NT2/D1 (cell line): ENCODE measurements around the gene AHCTF1.
"Not testable (repeated sequence)": the region's sequence is repeated elsewhere in the genome, so short reads cannot be mapped to it uniquely, and the experiment has no call there.

ENCODE experiments used
- DNase-seq: peaks from one replicate; pipeline ENCODE4 v3.0.0-alpha.2; 2011; ENCODE audit warnings: low read depth, low spot score
- H3K27me3 ChIP-seq: 2 replicates; pipeline ENCODE4 v1.6.0; 2011; ENCODE audit warnings: mild to moderate bottlenecking; ENCODE audit not compliant: insufficient read length, insufficient read depth
- H3K36me3 ChIP-seq: 2 replicates; pipeline ENCODE4 v1.6.1; 2011; ENCODE audit warnings: mild to moderate bottlenecking, low read length, mixed read lengths; ENCODE audit not compliant: insufficient read depth, insufficient read length
- H3K4me1 ChIP-seq: 2 replicates; pipeline ENCODE4 v1.5.1; 2011; ENCODE audit not compliant: insufficient read depth, insufficient read length
- H3K4me3 ChIP-seq: 2 replicates; pipeline ENCODE4 v1.5.1; 2011; ENCODE audit warnings: low read depth; ENCODE audit not compliant: insufficient read length
- H3K9ac ChIP-seq: 2 replicates; pipeline ENCODE4 v1.6.0; 2011; ENCODE audit warnings: low read depth; ENCODE audit not compliant: insufficient read length
- H3K9me3 ChIP-seq: 2 replicates; pipeline ENCODE4 v1.5.1; 2011; ENCODE audit warnings: mild to moderate bottlenecking, low read length; ENCODE audit not compliant: insufficient read depth
- SUZ12 ChIP-seq: IDR thresholded peaks from 2 replicates; pipeline ENCODE4 v1.6.1; 2011; ENCODE audit not compliant: insufficient read length, insufficient read depth; ENCODE audit errors: extremely low read depth
- YY1 ChIP-seq: IDR thresholded peaks from 2 replicates; pipeline ENCODE4 v1.6.1; 2011; ENCODE audit not compliant: insufficient read length, insufficient read depth
- ZNF274 ChIP-seq: IDR thresholded peaks from 2 replicates; pipeline ENCODE4 v1.6.1; 2011; ENCODE audit warnings: mild to moderate bottlenecking, low read depth, low read length

AHCTF1 gene

DNA sequence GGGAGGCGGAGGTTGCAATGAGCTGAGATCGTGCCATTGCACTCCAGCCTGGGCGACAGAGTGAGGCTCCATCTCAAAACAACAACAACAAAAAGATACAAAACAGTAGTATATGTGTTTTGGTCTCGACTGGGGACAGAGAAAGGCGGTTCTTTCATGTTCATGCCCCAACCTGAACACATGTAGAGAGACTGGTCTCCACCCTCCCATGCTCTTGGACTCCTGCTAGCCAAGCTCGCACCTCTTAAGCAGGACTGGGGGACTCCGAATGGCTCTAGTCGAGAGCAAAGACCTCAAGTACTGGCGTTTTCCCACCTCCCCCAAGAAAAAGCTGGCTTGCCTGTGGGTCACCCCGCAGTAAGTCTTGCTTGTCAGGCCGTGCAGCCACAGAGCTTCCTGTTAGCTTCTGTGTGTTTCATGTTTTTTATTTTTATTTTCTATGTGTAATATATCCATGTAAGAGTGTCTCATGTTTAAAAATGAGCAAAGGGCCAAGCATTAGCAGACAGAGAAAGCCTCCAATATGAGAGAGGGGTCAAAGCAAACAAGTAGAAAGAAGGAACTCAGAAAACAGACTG is 116.0 kb downstream of the AHCTF1 start:
- Histone ChIP-seq H3K9ac (no peak overlapping the region), H3K4me1 (peaks cover 3% of the 10 kb centered on the region), H3K4me3 (no peak overlapping the region), H3K9me3 (no peaks in the 10 kb centered on the region), H3K36me3 (no peaks in the 10 kb centered on the region), H3K27me3 (no peaks in the 10 kb centered on the region)
- no peak for TF ChIP-seq ZNF274
- no peak for TF ChIP-seq YY1
- TF ChIP-seq SUZ12, result no peak
- no peak for DNase-seq

DNA sequence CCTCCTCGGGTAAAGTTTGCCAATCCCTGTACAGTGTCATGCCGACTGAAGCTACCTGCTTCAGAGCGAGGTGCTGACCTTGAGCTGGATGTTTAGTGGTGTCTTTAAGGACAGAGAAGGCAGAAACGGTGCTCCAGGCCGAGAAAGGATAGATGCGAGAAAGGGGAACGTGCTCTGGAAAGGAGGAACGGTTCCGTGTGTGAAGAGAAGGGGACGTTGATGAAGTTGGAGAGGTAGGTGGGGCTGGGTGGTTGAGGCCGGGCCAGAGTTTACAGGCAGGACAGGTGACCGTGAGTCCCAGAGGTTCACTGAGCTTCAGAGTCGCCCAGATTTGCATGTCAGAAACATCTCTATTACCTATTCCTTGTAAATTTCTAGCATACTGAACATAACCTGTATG is 116.9 kb downstream of the AHCTF1 start:
- Histone ChIP-seq H3K27me3 (no peaks in the 10 kb centered on the region), H3K36me3 (no peaks in the 10 kb centered on the region), H3K4me3 (no peak overlapping the region), H3K9ac (no peak overlapping the region), H3K9me3 (0 out of 2 replicates have a peak, but pooled peaks cover 2% of the 10 kb centered on the region), H3K4me1 (peaks cover 3% of the 10 kb centered on the region)
- no peak for DNase-seq
- TF ChIP-seq YY1 (no peak), ZNF274 (no peak), SUZ12 (no peak)

DNA sequence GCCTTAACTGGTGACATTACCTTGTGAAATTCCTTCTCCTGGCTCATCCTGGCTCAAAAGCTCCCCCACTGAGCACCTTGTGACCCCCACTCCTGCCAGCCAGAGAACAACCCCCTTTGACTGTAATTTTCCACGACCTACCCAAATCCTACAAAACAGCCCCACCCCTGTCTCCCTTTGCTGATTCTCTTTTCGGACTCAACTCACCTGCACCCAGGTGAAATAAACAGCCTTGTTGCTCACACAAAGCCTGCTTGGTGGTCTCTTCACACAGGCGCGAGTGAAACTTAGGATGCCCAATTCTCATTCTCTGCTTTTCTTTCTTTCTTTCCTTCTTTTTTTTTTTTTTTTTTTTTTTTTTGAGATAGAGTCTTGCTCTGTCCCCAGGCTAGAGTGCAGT is 118.4 kb downstream of the AHCTF1 start:
- H3K9ac ChIP-seq, H3K36me3 ChIP-seq, H3K4me3 ChIP-seq, DNase-seq, H3K4me1 ChIP-seq, H3K27me3 ChIP-seq: not testable (repeated sequence)
- H3K9me3 ChIP-seq, result peaks cover 13% of the 10 kb centered on the region; the same call in 1 of the 2 replicates

DNA sequence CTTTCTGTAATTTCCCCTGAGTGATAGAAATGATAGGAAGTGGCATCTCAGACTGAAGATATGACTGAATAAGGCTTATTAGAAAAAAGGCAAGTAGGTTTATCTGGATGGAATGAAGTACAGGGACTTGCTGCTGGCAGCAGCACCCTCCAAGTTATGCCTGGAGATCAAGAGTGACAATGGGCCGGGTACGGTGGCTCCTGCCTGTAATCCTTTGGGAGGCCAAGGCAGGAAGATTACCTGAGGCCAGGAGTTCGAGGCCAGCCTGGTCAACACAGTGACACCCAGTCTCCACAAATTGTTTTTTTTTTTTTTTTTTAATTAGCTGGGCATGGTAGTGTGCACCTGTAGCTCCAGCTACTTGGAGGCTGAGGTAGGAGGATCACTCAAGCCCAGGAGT is 119.8 kb downstream of the AHCTF1 start:
- TF ChIP-seq YY1, result no peak
- no peak for TF ChIP-seq ZNF274
- no peak for TF ChIP-seq SUZ12
- Histone ChIP-seq H3K4me1 (peaks cover 3% of the 10 kb centered on the region), H3K36me3 (no peaks in the 10 kb centered on the region), H3K4me3 (no peak overlapping the region), H3K27me3 (no peaks in the 10 kb centered on the region), H3K9me3 (peaks cover 13% of the 10 kb centered on the region; the same call in 1 of the 2 replicates), H3K9ac (no peak overlapping the region)
- no peak for DNase-seq

DNA sequence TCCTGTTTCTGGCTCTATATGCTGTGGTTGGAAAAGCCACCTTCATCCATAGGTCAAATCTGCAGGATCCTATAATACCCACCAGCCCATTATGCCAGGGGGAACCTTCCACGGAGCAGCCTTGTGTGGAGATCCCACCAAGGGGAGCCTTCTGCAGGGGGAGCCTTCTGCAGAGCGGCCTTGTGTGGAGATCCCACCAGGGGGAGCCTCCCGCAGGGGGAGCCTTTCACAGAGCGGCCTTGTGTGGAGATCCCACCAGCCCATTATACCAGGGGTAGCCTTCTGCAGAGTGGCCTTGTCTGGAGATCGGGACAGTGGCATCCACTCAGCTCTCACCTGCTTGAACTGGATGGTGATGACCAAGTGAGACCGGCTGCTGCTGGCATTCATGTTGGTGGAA is 122.3 kb downstream of the AHCTF1 start:
- H3K4me1 ChIP-seq, result peaks cover 3% of the 10 kb centered on the region
- H3K4me3 ChIP-seq, result no peak overlapping the region
- no peak for TF ChIP-seq SUZ12
- no peak for TF ChIP-seq YY1
- TF ChIP-seq ZNF274, result no peak
- DNase-seq, result no peak
- H3K36me3 ChIP-seq, result no peaks in the 10 kb centered on the region
- no peak overlapping the region for H3K9ac ChIP-seq
- no peaks in the 10 kb centered on the region for H3K27me3 ChIP-seq
- peaks cover 13% of the 10 kb centered on the region; the same call in 1 of the 2 replicates for H3K9me3 ChIP-seq

DNA sequence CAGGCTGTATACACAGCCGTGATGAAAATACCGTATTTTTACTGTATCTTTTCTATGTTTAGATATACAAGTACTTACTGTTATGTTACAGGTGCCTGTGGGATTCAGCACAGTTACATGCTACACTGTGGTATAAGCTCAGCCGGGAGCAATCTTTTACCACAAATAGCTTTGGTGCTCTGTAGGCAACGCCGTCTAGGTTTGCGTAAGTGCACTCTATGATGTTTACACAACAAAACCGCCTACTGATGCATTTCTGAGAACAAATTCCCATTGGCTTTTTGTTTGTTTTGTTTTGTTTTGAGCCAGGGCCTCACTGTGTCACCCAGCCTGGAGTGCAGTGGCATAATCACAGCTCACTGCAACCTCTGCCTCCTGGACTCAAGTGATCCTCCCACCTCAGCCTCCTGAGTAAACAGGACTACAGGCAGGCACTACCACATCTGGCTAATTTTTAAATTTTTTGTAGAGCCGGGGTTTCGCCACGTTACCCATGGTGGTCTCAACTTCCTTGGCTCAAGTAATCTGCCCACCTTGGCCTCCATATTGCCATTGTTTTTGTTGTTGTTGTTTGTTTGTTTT is 126.5 kb downstream of the AHCTF1 start:
- no peak overlapping the region for H3K4me3 ChIP-seq
- no peak for TF ChIP-seq YY1
- no peak for TF ChIP-seq ZNF274
- no peak for TF ChIP-seq SUZ12
- H3K36me3 ChIP-seq, result no peaks in the 10 kb centered on the region
- no peak for DNase-seq
- H3K4me1 ChIP-seq, result no peaks in the 10 kb centered on the region
- no peaks in the 10 kb centered on the region for H3K27me3 ChIP-seq
- H3K9ac ChIP-seq, result no peak overlapping the region
- H3K9me3 ChIP-seq, result peaks cover 19% of the 10 kb centered on the region; the same call in 1 of the 2 replicates

DNA sequence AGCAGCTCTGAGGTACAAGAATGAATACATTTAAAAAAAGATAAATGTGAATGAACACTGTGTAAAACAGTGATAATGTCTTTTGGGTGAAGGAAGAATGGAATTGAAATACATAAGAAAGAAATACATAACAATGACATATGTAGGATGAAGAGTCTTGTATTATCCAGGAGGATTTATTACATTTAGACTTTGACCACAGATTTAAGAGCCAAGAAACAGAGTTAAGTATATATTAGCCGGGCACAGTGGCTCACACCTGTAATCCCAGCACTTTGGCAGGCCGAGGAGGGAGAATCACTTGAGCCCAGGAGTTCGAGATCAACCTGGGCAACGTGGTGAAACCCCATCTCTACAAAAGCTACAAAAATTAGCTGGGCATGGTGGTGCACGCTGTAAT is 127.9 kb downstream of the AHCTF1 start:
- DNase-seq, result no peak
- 0 out of 2 replicates have a peak, but pooled peaks cover 7% of the 10 kb centered on the region for H3K9me3 ChIP-seq
- no peak overlapping the region for H3K9ac ChIP-seq
- no peak overlapping the region for H3K4me3 ChIP-seq
- no peaks in the 10 kb centered on the region for H3K27me3 ChIP-seq
- H3K36me3 ChIP-seq, result no peaks in the 10 kb centered on the region
- no peak for TF ChIP-seq YY1
- TF ChIP-seq ZNF274, result no peak
- TF ChIP-seq SUZ12, result no peak
- peaks cover 4% of the 10 kb centered on the region for H3K4me1 ChIP-seq
